CD8-positive, alpha-beta memory T cell (primary cell): ENCODE measurements around the gene PDLIM7. TPM values are rescaled to one million over a fixed set of nuclear protein-coding genes. Genes with fewer than 3 reads are reported as not detected.

Experiments used
- CTCF ChIA-PET: fragments of 350-600 bp; sonication (Branson Sonifier 250); formaldehyde crosslinking; loops from one replicate; lab custom pipeline; 2021; ENCODE audit warnings: antibody characterized with exemption; lab: Charles Lee
- POLR2A ChIA-PET: fragments of 350-600 bp; sonication (Branson Sonifier 250); formaldehyde crosslinking; loops from one replicate; lab custom pipeline; 2021; ENCODE audit warnings: antibody characterized with exemption; lab: Charles Lee
- DNase-seq, 5 donors: peaks; one replicate each; pipeline versions ENCODE4 v3.0.0 to v3.0.0-alpha.2; 2020 to 2022; ENCODE audit warnings: mixed read lengths in 1 of 5
- H3K27ac ChIP-seq: one replicate; pipeline ENCODE4 v1.7.0; 2013; ENCODE audit warnings: low read depth, mild to moderate bottlenecking, low read length, moderate library complexity
- H3K27me3 ChIP-seq: 2 replicates; pipeline ENCODE4 v1.7.0; 2013; ENCODE audit warnings: low read length, mild to moderate bottlenecking; ENCODE audit not compliant: insufficient read depth, poor library complexity, severe bottlenecking
- H3K36me3 ChIP-seq: 2 replicates; pipeline ENCODE4 v1.7.0; 2013; ENCODE audit warnings: mild to moderate bottlenecking, low read length, moderate library complexity; ENCODE audit not compliant: insufficient read depth
- H3K4me1 ChIP-seq: 2 replicates; pipeline ENCODE4 v1.7.0; 2013; ENCODE audit warnings: mild to moderate bottlenecking, low read length, moderate library complexity; ENCODE audit not compliant: insufficient read depth
- H3K4me3 ChIP-seq: 2 replicates; pipeline ENCODE4 v1.7.0; 2013; ENCODE audit warnings: mild to moderate bottlenecking, low read length
- H3K9me3 ChIP-seq: 2 replicates; pipeline ENCODE4 v1.7.0; 2013; ENCODE audit warnings: mild to moderate bottlenecking, low read length
- H3K27ac Mint-ChIP-seq, 8 donors: one replicate each; pipeline ENCODE4 v1.8.0; 2020 to 2021; ENCODE audit warnings: mixed read lengths in 8 of 8, mild to moderate bottlenecking in 6 of 8, inconsistent platforms in 3 of 8, moderate library complexity in 3 of 8
- H3K27me3 Mint-ChIP-seq, 2 donors: one replicate each; pipeline ENCODE4 v1.8.0; 2020 to 2021; ENCODE audit warnings: mixed read lengths in 2 of 2, mild to moderate bottlenecking in 1 of 2, moderate library complexity in 1 of 2
- H3K36me3 Mint-ChIP-seq, 3 donors: one replicate each; pipeline ENCODE4 v1.8.0; 2020 to 2021; ENCODE audit warnings: mixed read lengths in 3 of 3, inconsistent platforms in 1 of 3, mild to moderate bottlenecking in 1 of 3
- H3K4me1 Mint-ChIP-seq, 3 donors: one replicate each; pipeline ENCODE4 v1.8.0; 2020 to 2021; ENCODE audit warnings: mixed read lengths in 3 of 3, inconsistent platforms in 1 of 3, mild to moderate bottlenecking in 1 of 3
- H3K4me3 Mint-ChIP-seq, 7 donors: one replicate each; pipeline ENCODE4 v1.8.0; 2020 to 2021; ENCODE audit warnings: mixed read lengths in 7 of 7, mild to moderate bottlenecking in 6 of 7, moderate library complexity in 4 of 7, inconsistent platforms in 2 of 7
- H3K9me3 Mint-ChIP-seq, 5 donors: one replicate each; pipeline ENCODE4 v1.8.0; 2020 to 2022; ENCODE audit warnings: mixed read lengths in 5 of 5, mild to moderate bottlenecking in 3 of 5, moderate library complexity in 2 of 5, inconsistent platforms in 1 of 5
- polyA plus RNA-seq: library from polyadenylated mRNA; unstranded; fragments of 300-500 nt; fragmentation: Illumina TruSeq; gene quantifications from one replicate; pipeline ENCODE4 v1.2.3, GENCODE V29; 2021
- total RNA-seq, 2 experiments: library from RNA; stranded (reverse); gene quantifications; one replicate each; pipeline ENCODE4 v1.2.3, GENCODE V29; 2021

PDLIM7 gene
- total and polyA plus RNA-seq, 3 experiments from 2014 or later: 6.0 to 30.4 (median 28.4) TPM

DNA sequence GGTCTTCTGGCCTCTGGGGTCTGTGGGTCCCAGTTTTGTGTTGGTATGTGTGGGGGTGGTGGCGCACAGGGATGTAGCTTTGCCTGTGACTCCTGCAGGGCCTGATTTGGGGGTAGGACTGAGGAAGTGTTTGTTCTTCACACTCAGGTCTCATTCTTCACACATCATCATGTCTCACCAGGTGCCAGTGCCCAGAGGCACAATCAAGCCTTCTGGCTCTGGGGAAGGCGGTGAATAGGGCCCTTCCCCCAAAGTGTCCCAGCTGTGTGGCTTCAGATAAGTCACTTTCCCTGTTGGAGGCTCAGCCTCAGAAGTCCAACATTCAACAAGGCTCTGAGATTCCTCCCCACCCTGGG is 29.1 kb downstream of the PDLIM7 start:
- H3K9me3 Mint-ChIP-seq: no peaks in the 10 kb centered on the region
- CTCF ChIA-PET: interaction anchor here (1.2 to 12.4 kb wide), 3 partner anchors 13 to 64 kb away, joined by 3 to 103 read pairs (median 6); no protein-coding TSS in a partner anchor
- POLR2A ChIA-PET: interaction anchor here (1.1 kb wide), 1 partner anchor 9 kb away, joined by 4 read pairs; no protein-coding TSS in a partner anchor
- H3K36me3 ChIP-seq: no peaks in the 10 kb centered on the region
- H3K4me1 Mint-ChIP-seq: peaks cover 16 to 24% (median 16%) of the 10 kb centered on the region in 3 donors
- H3K36me3 Mint-ChIP-seq: peaks cover 2 to 37% (median 11%) of the 10 kb centered on the region in 3 donors
- no peak for DNase-seq
- H3K27ac Mint-ChIP-seq: peak overlapping the region in 2 of 8 donors; percentile 47 to 51
- no peak overlapping the region for H3K4me3 Mint-ChIP-seq
- no peak overlapping the region for H3K4me3 ChIP-seq
- H3K4me1 ChIP-seq: peaks cover 17% of the 10 kb centered on the region
- no peaks in the 10 kb centered on the region for H3K27me3 ChIP-seq
- peaks cover 0 to 1% of the 10 kb centered on the region in 2 donors for H3K27me3 Mint-ChIP-seq
- H3K9me3 ChIP-seq: no peaks in the 10 kb centered on the region
- no peak overlapping the region for H3K27ac ChIP-seq

DNA sequence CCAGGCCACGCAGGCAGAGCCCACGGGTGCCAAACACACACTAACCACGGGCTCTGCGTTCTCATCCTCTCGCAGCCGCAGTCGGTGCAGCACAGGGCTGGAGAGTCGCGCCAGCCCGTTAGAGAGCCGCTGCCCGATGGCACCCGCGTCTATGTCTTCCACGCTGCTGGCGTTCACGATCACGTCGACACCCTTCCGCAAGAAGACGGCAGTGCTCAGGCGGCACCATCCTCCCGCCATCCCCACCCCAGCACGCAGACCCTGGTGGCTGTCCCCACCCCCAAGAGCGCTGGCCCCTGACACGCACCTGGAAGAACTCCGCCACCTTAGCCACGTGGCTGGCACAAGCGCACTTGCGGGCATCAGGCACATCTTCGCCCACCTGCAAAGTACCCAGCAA is 30.0 kb downstream of the PDLIM7 start:
- H3K4me3 Mint-ChIP-seq: no peak overlapping the region
- no peak overlapping the region for H3K27ac Mint-ChIP-seq
- no peak for DNase-seq
- peaks cover 0 to 1% of the 10 kb centered on the region in 2 donors for H3K27me3 Mint-ChIP-seq
- H3K27ac ChIP-seq: no peak overlapping the region
- peaks cover 18 to 26% (median 20%) of the 10 kb centered on the region in 3 donors for H3K4me1 Mint-ChIP-seq
- no peak overlapping the region for H3K4me3 ChIP-seq
- H3K27me3 ChIP-seq: no peaks in the 10 kb centered on the region
- H3K9me3 Mint-ChIP-seq: no peaks in the 10 kb centered on the region
- ChIA-PET CTCF (interaction anchor here (1.3 to 12.4 kb wide), 2 partner anchors 12 to 63 kb away, joined by 6 to 103 read pairs; no protein-coding TSS in a partner anchor), POLR2A (no interaction called here)
- H3K36me3 ChIP-seq: no peaks in the 10 kb centered on the region
- H3K36me3 Mint-ChIP-seq: peaks cover 2 to 37% (median 11%) of the 10 kb centered on the region in 3 donors
- H3K4me1 ChIP-seq: peaks cover 15% of the 10 kb centered on the region
- no peaks in the 10 kb centered on the region for H3K9me3 ChIP-seq

DNA sequence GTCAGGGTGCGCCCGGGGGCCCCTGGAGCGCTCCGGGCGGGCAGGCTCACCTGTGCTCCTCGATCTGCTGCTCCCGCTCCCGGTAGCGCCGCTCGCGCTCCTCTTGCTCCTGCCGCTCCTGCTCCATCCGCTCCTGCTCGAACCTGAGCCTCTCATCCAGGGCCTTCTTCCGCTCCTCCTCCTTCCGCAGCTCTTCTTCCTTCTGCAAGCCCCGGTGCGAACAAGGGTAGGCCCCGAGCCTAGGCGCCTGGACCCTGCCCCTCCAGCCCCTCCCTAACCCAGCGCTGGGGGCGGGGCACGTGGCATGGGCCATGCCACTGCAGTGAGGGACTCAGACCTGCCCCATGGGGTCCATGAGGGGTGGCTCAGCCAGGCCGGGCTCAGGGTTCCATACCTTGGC is 30.5 kb downstream of the PDLIM7 start:
- Mint-ChIP-seq H3K9me3 (no peaks in the 10 kb centered on the region), H3K4me1 (peaks cover 17 to 28% (median 20%) of the 10 kb centered on the region in 3 donors)

DNA sequence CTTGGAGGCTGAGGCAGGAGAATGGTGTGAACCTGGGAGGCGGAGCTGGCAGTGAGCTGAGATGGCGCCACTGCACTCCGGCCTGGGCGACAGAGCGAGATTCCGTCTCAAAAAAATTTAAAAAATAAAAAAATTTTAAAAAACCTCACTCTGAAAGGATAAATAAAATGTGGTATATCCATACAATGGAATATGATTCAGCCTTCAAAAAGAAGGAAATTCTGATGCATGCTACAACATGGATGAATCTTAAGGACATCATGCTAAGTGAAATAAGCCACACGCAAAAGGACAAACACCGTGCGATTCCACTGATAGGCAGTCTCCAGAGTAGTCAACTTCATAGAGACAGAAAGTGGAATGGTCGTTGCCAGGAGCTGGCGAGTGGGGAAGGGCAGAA is 32.4 kb downstream of the PDLIM7 start:
- no peaks in the 10 kb centered on the region for H3K9me3 Mint-ChIP-seq
- no peaks in the 10 kb centered on the region for H3K4me1 ChIP-seq
- no peak overlapping the region for H3K4me3 Mint-ChIP-seq
- no peak overlapping the region for H3K4me3 ChIP-seq
- no peak overlapping the region for H3K27ac Mint-ChIP-seq
- H3K4me1 Mint-ChIP-seq: peaks cover 8 to 15% (median 8%) of the 10 kb centered on the region in 3 donors
- no peaks in the 10 kb centered on the region for H3K27me3 ChIP-seq
- POLR2A ChIA-PET: no interaction called here
- CTCF ChIA-PET: interaction anchor here (0.5 to 12.4 kb wide), 6 partner anchors 10 to 156 kb away, joined by 3 to 103 read pairs (median 4); no protein-coding TSS in a partner anchor
- H3K27ac ChIP-seq: no peak overlapping the region
- peaks cover 0 to 5% of the 10 kb centered on the region in 2 donors for H3K27me3 Mint-ChIP-seq
- no peaks in the 10 kb centered on the region for H3K9me3 ChIP-seq
- peaks cover 2 to 40% (median 11%) of the 10 kb centered on the region in 3 donors for H3K36me3 Mint-ChIP-seq
- no peak for DNase-seq
- H3K36me3 ChIP-seq: no peaks in the 10 kb centered on the region

More for the DNA sequence above, 30.5 kb downstream of the PDLIM7 start:
- H3K27me3 ChIP-seq: no peaks in the 10 kb centered on the region
- no peaks in the 10 kb centered on the region for H3K36me3 ChIP-seq
- Mint-ChIP-seq H3K27ac (no peak overlapping the region), H3K36me3 (peaks cover 2 to 37% (median 11%) of the 10 kb centered on the region in 3 donors), H3K27me3 (peaks cover 0 to 1% of the 10 kb centered on the region in 2 donors), H3K4me3 (no peak overlapping the region)
- no peak for DNase-seq
- ChIA-PET POLR2A (no interaction called here), CTCF (interaction anchor here (1.4 to 12.4 kb wide), 2 partner anchors 11 to 35 kb away, joined by 7 to 103 read pairs; no protein-coding TSS in a partner anchor)
- no peaks in the 10 kb centered on the region for H3K9me3 ChIP-seq
- H3K4me3 ChIP-seq: no peak overlapping the region
- no peak overlapping the region for H3K27ac ChIP-seq
- H3K4me1 ChIP-seq: peaks cover 9% of the 10 kb centered on the region

DNA sequence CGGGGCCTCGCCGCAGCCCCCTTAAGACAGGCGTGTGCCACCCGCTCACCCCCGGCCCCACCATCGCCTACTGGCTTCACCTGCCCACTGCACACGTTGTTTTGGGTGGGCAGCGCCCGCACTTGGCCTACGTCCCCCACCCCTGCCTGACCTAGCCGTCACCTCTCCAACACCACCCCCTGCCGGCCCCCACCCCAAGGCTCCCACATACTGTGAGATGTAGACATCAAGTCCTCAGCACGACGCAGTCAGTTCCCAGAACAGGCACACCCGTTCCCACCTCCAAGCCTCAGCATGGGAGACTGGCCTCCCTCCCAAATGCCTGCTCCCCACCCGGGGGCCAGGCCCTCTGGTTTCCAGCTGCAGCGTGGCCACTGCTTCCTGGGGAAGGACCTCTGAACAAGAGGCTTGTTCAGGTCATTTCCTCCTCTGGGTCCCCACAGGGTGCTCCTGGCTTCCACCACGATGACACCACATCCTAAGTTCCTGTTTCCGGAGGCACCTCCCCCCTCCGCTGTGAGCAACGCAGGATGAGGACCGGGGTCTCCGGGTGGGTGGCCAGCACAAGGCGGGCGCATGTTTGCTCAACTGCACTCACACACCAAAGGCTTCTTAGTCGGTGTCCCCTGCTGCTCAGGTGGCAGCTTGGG is 35.3 kb downstream of the PDLIM7 start:
- Histone ChIP-seq H3K27me3 (no peaks in the 10 kb centered on the region), H3K4me1 (no peaks in the 10 kb centered on the region), H3K4me3 (no peak overlapping the region), H3K36me3 (no peaks in the 10 kb centered on the region), H3K27ac (no peak overlapping the region), H3K9me3 (no peaks in the 10 kb centered on the region)
- no peak for DNase-seq
- peaks cover 10 to 19% (median 12%) of the 10 kb centered on the region in 3 donors for H3K4me1 Mint-ChIP-seq
- peaks cover 4 to 31% (median 11%) of the 10 kb centered on the region in 3 donors for H3K36me3 Mint-ChIP-seq
- no peak overlapping the region for H3K4me3 Mint-ChIP-seq
- peak overlapping the region in 5 of 8 donors; percentile 11 to 78 (median 42) for H3K27ac Mint-ChIP-seq
- no peaks in the 10 kb centered on the region for H3K9me3 Mint-ChIP-seq
- ChIA-PET CTCF (interaction anchor here (1.2 to 6.2 kb wide), 4 partner anchors 17 to 71 kb away, joined by 4 to 48 read pairs (median 6); no protein-coding TSS in a partner anchor), POLR2A (no interaction called here)
- H3K27me3 Mint-ChIP-seq: peaks cover 0 to 3% of the 10 kb centered on the region in 2 donors

DNA sequence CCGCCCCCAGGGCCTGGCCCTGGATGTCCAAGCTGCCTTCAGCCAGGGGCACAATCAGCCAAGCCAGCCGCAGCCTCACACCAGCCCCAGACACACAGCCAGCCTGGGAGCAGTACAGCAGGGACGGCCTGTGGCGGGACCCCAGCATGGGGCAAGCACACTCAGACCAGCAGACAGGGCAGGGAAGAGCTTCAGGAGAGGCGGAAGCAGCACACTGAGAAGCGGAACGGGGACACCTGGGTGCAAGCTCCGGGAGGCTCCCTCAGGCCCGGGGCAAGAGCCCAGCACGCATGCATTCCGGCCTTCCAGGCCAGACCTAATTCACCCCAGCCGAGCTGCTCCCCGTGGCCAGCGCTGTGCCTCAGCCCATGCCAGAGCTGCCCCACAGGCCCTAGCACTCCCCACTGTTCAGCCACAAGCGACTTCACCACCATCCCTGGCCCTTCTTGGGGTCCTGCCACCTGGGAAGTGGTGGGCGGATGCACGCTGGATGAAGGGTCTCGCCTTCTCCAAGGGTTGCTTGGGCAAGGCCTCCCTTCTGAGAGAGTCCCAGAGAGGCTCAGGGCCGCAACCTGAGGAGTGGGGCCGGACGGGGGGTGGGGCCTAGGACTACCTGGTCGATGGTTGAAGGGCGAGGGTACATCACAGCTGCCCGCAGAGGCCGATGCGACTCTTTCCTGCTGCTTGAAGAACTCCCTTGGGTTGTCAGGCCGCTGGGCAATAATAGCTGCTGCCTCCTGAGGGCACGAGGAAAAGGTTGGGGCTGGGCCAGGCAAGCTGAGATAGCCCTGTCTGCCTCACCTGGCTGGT is 37.4 kb downstream of the PDLIM7 start:
- Histone ChIP-seq H3K36me3 (no peaks in the 10 kb centered on the region), H3K27me3 (no peaks in the 10 kb centered on the region), H3K4me3 (no peak overlapping the region), H3K4me1 (peaks cover 7% of the 10 kb centered on the region), H3K27ac (no peak overlapping the region), H3K9me3 (no peaks in the 10 kb centered on the region)
- Mint-ChIP-seq H3K9me3 (no peaks in the 10 kb centered on the region), H3K4me3 (peak overlapping the region in 1 of 7 donors; percentile 16), H3K27me3 (peaks cover 0 to 5% of the 10 kb centered on the region in 2 donors), H3K36me3 (peaks cover under 1 to 14% (median 2%) of the 10 kb centered on the region in 3 donors), H3K4me1 (peaks cover 14 to 25% (median 18%) of the 10 kb centered on the region in 3 donors), H3K27ac (peak overlapping the region in 1 of 8 donors; percentile 52)
- POLR2A ChIA-PET: interaction anchor here (1.5 kb wide), 1 partner anchor 108 kb away, joined by 4 read pairs; the partner anchor contains the start of gene LMAN2
- no peak for DNase-seq
- CTCF ChIA-PET: interaction anchor here (4.8 to 8.7 kb wide), 3 partner anchors 40 to 69 kb away, joined by 48 to 116 read pairs (median 58); partner anchors contain the start of gene PDLIM7

DNA sequence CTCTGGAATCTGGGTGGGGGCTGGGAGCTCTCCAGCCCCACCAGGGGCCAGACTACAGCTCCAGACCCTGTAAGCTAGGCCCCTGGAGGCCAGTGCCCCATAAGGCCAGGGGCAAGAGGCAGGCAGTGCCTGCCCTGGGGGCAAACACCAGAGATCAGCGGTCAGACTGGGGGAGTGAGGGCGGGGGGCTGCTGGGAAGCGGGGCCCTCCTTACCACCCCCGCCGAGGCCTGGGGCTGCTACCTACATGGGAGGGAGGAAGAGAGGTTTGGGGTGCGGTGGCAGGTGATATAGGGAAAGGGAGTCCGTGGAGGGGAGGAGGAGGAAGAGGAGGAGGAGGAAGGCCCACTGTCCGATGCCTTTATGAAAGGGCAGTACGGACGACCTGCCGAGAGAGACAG is 38.0 kb downstream of the PDLIM7 start:
- Histone ChIP-seq H3K9me3 (no peaks in the 10 kb centered on the region), H3K36me3 (no peaks in the 10 kb centered on the region), H3K27ac (no peak overlapping the region), H3K4me3 (no peak overlapping the region), H3K4me1 (peaks cover 7% of the 10 kb centered on the region), H3K27me3 (no peaks in the 10 kb centered on the region)
- H3K27me3 Mint-ChIP-seq: peaks cover 0 to 5% of the 10 kb centered on the region in 2 donors
- no peaks in the 10 kb centered on the region for H3K9me3 Mint-ChIP-seq
- H3K4me3 Mint-ChIP-seq: no peak overlapping the region
- peaks cover 14 to 26% (median 18%) of the 10 kb centered on the region in 3 donors for H3K4me1 Mint-ChIP-seq
- POLR2A ChIA-PET: interaction anchor here (1.5 kb wide), 1 partner anchor 108 kb away, joined by 4 read pairs; the partner anchor contains the start of gene LMAN2
- CTCF ChIA-PET: interaction anchor here (4.8 to 8.7 kb wide), 3 partner anchors 41 to 69 kb away, joined by 48 to 116 read pairs (median 58); partner anchors contain the start of gene PDLIM7
- H3K36me3 Mint-ChIP-seq: peaks cover 0 to 14% (median 2%) of the 10 kb centered on the region in 3 donors
- no peak for DNase-seq
- H3K27ac Mint-ChIP-seq: no peak overlapping the region
